Embryonic facial prominence (tissue), 1 donor: Measurements from ENCODE around the gene FGF18.

Experiments
- DNase-seq: peaks from one replicate; pipeline ENCODE4 v3.0.0-alpha.2; 2016; ENCODE audit errors: extremely low spot score

The FGF18 gene

DNA sequence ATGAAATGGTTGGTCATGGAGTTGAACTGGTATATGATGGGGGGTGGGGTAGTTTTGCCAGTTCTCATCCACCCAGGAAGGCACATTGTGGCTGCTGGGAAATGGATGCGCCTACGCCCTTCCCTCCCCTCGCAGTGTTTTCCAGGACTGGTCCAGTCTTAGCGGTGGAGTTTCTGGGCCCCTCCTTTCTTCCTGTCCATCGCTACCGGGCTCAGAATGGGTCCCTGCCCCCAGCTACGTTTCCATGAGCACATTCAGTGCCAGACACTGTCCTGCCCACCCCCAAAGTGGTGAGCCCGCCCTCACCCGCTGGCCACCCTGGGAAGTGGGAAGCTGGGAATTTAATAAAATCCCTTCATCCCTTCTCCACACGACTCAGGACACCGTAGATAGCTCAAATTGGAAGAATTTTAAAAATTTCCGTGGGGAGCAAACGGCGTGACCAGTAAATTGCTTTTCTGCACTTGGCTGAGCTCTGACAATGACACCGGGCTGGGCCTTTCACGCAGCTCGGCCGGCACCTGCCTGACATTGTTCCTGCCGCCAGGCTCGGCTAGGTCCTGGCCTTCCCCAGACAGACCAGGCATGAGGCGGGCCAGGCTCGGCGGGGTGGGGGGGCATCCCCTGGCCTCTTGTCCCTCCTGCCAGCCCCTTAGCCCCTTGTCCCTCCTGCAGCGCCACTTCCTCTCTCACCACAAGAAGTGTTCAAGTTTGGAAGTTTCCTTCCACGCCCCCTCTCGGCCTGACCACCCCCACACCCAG is 3.6 kb downstream of the FGF18 start:
- no peak for DNase-seq

DNA sequence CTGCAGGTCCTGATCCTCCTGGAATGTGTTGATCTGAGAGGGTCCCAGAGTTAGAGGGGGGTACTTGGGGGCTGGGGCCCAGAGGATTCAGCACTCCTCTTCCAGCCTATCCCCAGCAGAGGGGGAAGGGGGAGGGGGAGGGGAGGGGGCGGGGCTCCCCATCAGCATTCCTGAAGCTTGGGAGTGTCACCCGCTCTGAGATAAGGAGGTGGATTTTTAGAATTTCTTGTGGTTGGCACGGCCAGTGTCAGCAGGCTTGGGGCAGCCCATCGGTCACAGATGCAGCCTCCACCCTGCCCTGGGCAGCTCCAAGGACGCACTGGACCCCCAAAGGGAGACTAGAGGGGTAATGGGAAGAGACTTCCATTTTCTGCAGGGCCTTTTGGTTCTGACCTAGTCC is 5.3 kb downstream of the FGF18 start:
- no peak for DNase-seq

DNA sequence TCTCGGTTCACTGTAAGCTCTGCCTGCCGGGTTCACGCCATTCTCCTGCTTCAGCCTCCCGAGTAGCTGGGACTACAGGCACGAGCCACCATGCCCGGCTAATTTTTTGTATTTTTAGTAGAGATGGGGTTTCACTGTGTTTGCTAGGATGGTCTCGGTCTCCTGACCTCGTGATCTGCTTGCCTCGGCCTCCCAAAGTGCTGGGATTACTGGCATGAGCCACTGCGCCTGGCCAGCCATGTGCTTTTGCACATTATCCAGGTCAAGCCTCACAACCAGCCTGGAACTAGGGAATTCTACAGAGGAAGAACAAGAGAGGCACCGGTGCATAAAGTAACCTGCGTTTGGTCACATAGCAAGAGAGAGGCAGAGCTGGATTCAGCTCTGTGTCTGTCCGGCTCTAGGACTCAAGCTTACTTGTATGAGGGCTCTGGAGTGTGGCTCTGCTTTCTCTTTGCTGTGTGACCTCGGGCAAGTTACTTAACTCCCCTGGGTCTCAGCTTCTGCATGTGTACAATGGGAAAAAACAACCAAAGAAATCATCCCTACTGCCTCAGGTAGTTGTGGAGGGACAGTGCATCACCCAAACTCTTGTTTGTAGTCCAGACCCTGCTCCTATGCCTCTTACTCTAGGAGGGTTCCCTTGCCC is 6.3 kb downstream of the FGF18 start:
- no peak for DNase-seq

DNA sequence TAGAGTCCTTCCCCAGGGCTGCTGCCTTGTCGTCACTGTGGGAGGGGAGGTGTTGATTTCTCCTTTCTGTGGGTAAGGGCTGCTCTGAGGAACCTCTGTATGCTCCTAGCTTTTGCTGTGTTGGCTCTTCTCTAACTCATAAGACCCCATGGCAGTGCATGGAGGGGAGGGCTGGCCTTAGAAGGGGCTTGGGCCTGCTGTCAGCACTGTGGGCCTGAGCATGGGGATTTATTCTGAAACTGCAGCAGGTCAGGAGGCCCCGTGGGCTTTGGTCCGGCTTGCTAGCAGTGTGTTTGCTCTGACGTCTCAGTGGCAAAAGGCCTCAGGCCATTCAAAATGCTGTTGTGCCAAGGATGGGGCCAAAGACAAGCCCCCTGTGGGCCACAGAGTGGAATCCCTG is 6.8 kb downstream of the FGF18 start:
- DNase-seq = no peak

DNA sequence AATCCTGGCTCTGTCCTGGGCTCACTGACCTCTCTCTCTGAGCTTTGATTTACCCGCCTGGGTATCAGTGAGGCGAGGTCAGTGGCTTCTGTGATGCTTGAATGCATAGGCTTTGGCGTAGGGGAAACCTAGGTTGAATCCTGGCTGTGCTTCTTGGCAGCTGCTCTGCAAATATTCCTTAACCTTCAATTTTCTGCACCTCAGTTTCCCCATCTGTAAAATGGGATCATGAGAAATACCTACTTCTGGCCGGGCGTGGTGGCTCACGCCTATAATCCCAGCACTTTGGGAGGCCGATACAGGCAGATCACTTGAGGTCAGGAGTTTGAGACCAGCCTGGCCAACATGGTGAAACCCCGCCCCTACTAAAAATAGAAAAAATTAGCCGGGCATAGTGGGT is 7.2 kb downstream of the FGF18 start:
- no peak for DNase-seq

DNA sequence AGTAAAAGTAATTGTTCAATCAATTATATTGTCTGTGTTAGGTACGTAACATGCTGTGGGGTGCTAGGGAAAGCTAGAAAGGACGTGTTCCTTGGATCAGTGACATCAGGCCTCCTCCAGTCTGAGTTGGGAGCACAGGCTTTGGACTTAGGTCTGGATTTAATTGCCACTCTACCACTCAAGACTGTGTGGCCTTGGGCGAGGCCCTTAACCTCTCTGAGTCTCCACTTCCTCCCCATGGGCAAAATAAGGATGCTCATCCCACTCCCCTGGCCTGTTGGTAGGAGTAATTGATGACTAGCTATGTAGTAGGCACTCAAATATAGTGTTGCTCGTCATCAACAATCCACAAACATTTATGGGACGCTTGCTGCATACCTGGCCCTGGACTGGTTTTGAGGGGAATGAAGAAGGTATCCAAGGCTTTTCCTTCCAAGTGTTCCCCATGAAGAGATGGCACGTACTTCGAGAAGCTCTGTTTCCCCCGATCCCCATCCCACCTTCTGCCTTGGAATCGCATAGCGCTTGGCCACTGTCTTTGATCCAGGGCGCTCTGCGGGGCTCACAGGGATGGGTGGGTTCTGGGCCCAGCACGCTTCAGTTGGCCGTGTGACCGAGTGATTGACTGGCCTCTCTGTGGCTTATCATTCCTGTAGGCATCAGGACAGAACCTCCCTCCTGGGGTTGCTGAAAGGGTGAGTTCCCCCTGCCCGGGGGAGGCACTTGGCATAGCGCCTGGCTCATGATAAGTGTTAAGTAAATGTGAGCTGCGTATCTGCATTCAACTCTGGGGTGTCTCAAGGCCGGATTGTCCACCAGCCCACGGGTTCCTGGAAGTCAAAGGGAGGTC is 8.1 kb downstream of the FGF18 start:
- no peak for DNase-seq

DNA sequence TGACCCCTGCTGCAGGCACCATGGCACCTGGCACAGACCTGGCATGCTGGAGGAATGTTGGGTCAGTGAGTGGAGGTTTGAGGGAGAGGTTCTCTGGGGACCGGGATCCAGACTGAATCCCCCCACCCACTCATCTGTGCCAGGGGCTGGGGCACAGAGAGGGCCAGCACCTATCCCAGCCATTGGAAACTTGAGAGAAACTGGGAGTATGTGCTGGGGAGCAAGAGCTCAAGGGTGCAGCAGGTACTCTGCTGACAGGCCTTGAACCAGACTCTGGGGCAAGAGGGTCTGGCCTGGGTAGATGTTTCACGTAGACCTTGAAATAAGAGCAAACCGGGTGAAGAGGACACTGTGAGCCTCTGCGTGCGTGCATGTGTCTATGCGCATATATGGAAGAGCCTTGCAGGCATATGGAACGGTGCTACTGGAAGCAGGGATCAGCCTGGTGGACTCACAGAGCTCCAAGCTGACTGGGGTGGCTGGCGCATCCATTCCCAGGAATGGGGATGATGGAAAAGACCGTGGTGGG is 8.8 kb downstream of the FGF18 start:
- DNase-seq = no peak

DNA sequence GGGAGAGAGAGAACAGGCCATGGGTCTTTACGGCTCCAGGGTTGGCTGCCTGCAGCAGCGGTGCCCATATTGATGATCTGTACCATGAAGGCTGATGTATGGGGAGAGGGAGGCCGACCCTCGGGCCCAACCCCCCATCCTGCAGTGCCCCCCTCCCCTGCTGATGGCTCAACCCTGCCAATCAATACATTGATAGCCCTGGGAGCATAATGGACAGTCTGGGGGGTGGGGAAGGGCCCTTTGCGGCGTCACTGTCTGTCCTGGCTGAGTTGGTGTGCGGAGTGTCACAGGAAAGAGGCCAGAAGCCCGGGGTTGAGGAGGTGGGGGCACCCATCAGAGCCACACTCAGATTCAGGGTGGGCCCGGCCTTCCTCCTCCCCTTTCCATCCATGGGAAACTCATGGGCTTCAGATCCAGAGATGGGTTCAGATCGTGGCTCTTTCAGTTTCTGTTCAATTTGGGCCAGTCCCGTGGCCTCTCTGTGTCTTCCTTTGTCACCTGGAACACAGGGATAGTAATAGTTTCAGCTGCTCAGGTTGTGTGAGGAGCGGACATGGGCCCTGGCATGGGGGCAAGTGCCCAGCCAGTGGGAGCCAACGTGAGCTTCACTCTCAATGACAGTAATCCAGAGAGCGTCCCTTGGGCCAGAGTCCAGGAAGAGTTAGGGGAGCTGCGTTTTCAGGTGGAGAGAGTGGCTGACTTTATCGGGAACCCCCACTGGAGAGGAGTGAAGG is 9.5 kb downstream of the FGF18 start:
- DNase-seq = no peak

DNA sequence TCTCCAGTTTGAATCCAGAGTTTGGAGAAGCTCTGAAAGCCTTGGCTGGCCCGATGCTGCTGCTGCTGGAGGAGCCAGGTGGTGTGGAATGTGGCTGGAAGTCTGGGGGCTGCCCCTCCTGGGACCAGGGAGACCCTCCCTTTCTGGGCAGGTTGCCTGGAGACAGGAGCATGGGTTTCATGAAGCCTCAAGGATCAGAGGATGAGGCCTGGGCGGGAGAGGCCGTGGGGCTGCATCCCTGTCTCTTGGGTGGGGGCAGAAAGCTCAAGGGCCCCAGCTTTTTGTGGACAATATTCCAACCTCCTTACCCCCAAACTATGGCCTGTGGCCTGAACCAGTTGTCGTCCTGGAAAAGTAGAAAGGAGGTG is 10.1 kb downstream of the FGF18 start:
- no peak for DNase-seq

DNA sequence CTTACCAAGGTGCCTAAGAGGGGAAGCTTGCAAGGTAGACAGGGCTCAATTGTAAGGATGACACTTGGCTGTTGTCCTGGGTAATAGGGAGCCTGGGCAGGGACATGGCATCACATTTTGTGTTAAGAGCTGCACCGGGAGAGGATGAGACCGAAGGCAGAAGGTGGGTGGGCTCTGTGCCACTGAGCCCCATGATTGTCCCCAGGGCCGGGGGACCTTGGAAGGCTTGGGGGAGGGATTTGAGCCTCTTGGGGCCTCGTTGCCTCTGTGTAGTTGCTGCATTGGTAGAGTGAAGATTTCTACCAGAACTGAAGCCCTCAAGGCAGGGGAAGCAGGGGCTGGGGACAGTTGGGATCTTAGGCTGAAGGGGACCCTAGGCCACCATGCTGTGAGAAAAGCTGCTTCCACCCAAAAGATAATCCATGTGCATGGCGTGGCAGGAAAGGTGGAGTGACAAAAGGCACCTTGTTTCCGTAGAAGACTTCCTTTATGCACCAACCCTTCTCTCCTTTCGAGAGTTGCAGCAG is 11.9 kb downstream of the FGF18 start:
- no peak for DNase-seq

DNA sequence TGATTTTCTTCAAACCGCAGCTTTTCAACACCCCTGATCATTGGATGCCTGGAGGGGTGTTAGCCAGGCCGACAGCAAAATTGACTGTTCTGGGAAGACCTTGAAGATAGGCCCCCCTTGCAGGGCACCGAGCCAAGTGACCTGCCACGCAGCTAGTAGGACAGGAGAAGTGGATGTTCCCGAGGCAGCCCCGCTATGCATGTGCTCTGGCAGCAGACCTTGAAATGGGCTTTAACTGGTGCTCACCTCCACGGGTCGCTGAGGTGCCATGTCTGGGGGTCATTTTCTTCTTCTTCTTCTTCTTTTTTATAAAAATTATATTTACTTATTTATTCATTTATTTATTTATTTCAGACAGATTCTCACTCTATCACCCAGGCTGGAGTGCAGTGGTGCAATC is 12.6 kb downstream of the FGF18 start:
- DNase-seq = no peak

DNA sequence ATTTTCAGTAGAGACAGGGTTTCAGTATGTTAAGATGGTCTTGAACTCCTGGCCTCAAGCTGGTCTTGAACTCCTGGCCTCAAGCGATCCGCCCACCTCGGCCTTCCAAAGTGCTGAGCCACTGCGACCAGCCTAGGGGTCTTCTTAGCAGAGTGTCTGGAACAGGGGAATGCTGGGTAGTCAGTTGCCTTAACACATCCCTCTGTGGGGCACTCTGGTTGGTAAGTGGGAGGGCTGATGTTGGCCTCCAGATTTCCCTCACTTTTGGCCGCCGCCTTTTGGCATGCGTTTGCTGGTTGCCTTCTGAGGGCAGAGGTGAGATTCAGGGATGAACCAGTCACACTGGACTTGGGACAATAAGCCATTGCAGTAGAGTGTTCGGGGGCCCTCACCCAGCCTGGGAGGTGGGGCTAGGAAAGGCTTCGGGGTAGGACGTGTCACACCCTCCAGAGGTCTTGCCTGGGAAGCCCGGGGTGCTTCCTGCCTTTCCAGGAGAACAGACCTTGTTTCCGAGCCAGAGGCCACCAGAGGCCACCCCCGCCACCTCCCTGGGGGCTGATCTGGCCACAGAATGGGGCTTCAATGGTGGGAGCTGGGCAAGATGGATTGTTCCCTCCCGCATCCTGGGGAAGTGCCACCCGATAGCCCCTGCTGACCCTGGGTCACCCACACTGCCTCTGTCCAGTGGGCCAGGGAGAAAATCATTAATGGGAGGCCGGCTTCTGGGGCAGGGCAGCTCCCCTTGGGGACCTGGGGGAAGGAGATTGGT is 13.3 kb downstream of the FGF18 start:
- no peak for DNase-seq

DNA sequence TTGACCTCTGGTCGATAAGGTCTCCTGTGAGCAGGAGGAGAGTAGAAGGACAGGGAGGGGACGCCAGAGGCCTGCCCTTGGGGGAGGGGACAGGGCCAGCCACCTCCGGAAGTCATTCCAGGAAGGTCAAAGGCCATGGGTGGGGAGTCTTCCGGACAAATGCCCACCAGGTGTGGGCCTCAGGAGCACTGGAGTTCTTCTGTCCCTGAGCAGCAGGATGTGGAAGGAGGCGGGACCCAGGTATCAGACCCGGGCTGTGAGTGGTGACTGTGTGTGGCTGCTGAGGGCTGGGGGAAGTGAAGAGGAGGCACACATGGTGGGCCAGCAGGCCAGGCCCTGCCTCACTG is 13.9 kb downstream of the FGF18 start:
- DNase-seq = no peak

DNA sequence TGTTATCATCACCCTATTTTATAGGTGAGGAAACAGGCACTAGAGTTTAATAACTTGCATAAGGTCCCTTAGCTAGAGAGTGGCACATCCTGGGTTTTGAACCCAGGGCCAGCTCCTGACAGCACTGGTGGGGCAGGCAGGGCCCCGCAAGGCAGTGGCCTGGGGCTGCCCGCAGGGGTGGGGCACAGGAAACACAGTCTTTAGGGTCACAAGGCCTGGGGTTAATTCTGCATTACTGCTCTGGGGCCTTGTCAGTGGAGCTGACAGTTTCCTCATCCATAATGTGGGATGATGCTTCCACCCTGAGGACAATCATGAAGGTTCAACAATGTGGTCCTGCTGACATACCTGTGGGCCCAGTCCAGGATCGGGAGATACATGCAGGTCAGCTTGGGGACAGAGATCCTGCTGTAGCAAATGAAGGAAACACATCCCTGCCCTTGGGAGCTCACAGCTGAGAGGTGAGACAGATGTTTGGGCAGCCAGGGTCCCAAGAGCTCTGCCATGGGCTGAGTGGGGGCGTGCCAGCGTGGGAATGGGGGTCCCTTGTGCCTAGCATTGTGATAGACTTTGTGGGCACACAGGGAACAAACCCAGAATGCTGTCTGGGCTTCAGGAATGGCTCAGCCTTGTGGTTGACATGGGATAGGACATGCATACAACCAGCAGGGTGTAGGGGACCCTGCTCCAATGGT is 14.7 kb downstream of the FGF18 start:
- no peak for DNase-seq

DNA sequence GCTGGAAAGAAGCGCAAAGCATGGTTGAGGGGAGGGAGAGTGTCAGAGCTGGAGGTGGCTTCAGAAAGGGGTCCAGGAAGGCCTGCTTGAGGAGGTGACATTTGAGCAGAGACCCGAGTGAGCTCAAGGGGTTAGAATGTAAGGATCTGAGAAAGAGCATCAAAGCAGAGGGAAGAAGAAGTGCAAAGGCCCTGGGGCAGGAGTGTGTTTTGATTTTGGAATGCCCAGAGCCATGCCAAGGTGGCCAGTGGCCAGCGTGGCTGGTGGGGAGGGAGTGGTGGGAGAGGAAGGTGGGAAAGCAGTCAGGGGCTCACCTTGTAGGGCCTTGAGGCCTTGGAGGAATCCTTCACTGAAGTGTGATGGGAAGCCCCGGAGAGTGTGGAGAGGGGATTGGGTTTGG is 15.4 kb downstream of the FGF18 start:
- DNase-seq = no peak

DNA sequence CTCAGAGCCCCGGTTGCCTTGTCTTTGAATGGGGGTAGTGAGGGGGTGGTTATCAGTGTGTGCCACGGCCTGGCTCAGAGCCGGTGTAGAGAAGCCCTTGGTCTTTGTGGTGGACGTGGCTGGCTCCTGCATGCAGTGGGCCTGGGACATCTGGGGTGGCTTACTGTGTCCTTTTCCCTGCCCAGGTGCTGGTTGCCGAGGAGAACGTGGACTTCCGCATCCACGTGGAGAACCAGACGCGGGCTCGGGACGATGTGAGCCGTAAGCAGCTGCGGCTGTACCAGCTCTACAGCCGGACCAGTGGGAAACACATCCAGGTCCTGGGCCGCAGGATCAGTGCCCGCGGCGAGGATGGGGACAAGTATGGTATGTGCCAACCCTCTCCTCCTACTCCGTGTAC is 16.5 kb downstream of the FGF18 start:
- no peak for DNase-seq

DNA sequence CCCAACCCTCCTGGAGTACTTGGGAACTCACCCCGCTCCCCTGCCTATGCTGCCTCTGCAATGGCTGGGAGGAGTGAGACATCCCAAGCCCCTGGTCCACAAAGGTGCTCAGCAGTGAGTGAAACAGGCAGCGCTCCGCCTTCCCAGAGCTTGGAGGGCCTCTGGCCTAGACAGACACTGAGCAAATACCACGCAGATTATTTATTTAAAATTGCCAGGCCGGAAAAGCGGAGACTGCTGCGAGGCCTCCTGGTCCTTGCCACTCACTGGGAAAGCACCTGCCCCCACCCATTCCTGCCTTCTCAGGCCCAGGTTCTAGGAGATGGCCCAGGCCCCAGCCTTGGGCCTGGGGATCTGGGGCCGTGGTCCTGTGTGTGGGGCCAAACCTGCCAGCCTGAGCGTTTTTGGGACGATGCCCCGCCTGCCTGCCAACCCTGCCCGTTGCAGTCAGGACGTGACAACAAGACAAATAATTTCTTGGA is 17.4 kb downstream of the FGF18 start:
- no peak for DNase-seq

DNA sequence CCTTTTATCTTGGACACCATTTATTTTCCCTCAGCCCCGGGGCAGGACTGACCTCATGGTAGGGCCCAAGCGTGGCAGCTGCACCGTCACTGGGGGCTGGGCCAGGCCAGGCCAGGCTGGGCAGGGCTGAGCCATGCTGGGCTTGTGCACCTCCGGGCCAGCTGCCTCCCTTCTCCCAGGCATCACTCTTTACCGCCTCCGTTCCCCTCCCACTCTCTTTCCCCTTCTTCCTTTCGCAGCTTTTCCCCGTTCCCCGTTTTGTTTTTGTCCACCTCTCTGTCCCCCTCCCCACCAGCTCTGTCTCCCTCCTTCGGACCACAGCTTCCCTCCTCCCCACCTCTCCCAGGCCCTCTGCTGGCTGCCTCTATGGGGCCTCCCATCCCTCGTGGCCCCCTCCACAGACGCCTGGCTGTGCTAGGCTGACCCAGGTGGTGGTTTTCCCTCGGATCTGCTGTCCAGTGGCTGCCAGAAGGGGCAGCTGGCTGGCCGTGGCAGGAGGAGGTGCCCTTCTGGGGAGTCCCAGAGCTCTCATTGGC is 17.9 kb downstream of the FGF18 start:
- DNase-seq = no peak

DNA sequence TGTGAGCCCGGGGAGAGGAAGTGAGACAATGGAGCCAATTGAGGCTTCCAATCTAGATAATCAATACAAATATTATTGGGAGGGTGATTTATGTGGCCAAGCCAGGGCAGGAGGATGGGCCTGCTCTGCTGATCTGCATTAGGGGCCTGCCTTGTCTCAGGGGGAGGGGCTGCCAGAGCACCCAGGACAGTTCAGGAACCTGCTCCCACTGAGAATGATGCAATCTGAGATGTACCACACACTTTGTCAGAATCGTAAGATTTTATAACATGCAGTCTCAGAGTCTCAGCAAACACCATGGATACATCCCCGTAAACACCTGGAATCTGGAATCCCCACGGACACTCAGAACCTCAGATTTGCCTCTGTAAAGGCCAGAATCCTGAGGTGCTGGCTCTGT is 19.3 kb downstream of the FGF18 start:
- DNase-seq = no peak

DNA sequence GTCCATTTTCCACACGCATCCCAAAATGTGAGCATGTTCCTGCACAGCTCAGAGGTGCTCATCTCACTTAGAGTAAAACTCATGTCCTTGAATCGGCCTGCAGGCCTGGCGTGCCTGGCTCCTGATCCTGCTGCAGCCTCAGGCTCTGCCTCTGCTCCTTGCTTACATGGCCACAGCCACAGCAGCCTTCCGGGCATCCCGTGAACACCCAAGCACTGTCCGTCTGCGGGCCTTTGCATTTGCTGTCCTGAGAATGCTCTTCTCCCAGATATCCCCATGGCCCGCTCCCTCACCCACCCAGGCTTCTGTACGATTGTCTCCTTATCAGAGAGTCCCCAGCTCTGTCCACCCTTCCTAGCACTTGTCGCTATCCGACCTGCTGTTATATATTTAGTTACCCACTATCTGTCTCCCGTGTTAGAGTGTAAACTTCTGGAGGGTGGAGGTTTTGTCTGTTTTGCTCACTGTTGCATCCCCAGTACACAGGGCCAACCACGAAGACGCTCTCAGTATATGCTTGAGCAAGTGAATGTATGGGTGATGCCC is 21.9 kb downstream of the FGF18 start:
- no peak for DNase-seq
